K562 (cell line): Measurements from ENCODE around the gene WDR55. TPM values are rescaled to one million over a fixed set of nuclear protein-coding genes. Genes with fewer than 3 reads are reported as not detected.

Source experiments
- ATAC-seq: fragments of 200-7000 bp; cut with Tn5 transposase; 3 replicates; pipeline ENCODE4 v1.9.1; 2020; ENCODE audit warnings: moderate library complexity
- BruUV-seq: library from RNA; stranded (reverse); fragments of 400-500 nt; replicated peaks from 2 replicates; lab custom pipeline; 2021; lab: Mats Ljungman, UMichigan
- CTCF ChIA-PET: fragments of 300-600 bp; formaldehyde crosslinking; extraction: SDS; loops from one replicate; lab custom pipeline; 2021; ENCODE audit warnings: low intra/inter-chr PET ratio; lab: Yijun Ruan, JAX
- POLR2A ChIA-PET: fragments of 300-600, 350-650 bp; sonication (Branson Sonifier 250); formaldehyde crosslinking; extraction: SDS; loops from one replicate; lab custom pipeline; 2021; ENCODE audit warnings: antibody characterized with exemption, inconsistent platforms; lab: Yijun Ruan, JAX
- DNase-seq, 4 experiments: peaks; one replicate each; pipeline versions ENCODE4 v3.0.0 to v3.0.0-alpha.2; 2011 to 2018; ENCODE audit warnings: low spot score in 3 of 4, mixed read lengths in 3 of 4; ENCODE audit errors: extremely low read depth in 1 of 4
- FAIRE-seq: peaks from 2 replicates; lab custom pipeline; 2011; peaks lifted over from hg19 to GRCh38; lab: Jason Lieb, UNC
- H2AFZ ChIP-seq: 2 replicates; pipeline ENCODE4 v1.6.0; 2011; ENCODE audit warnings: low read depth, low read length, control low read depth, inconsistent platforms
- H3K27ac ChIP-seq: fragments of 200-600 bp; 3 replicates; pipeline ENCODE4 v1.8.0; 2011; ENCODE audit warnings: low read depth, mild to moderate bottlenecking, control low read depth, inconsistent platforms, low read length, moderate library complexity, mixed read lengths; ENCODE audit errors: extremely low read depth
- H3K27me3 ChIP-seq, 2 experiments: fragments of 300-600 bp in 1 of 2; 2 replicates in 1 of 2; 3 replicates in 1 of 2; pipeline versions ENCODE4 v1.6.0 to v1.8.0; 2011; ENCODE audit warnings: inconsistent platforms in 2 of 2, low read length in 2 of 2, mild to moderate bottlenecking in 1 of 2, mixed read lengths in 1 of 2, moderate library complexity in 1 of 2; ENCODE audit not compliant: control insufficient read depth in 2 of 2, insufficient read depth in 2 of 2
- H3K36me3 ChIP-seq: fragments of 300-600 bp; 3 replicates; pipeline ENCODE4 v1.8.0; 2011; ENCODE audit warnings: mild to moderate bottlenecking, low read length, inconsistent platforms; ENCODE audit not compliant: control insufficient read depth, insufficient read depth
- H3K4me1 ChIP-seq, 2 experiments: fragments of 200-600 bp in 1 of 2; replicated peaks in 1 of 2; 2 replicates in 1 of 2; 3 replicates in 1 of 2; pipeline versions ENCODE4 v1.5.1 to v1.8.0; 2011; ENCODE audit warnings: inconsistent platforms in 2 of 2, low read length in 2 of 2, mild to moderate bottlenecking in 1 of 2, mixed read lengths in 1 of 2, moderate library complexity in 1 of 2; ENCODE audit not compliant: control insufficient read depth in 2 of 2, insufficient read depth in 2 of 2
- H3K4me2 ChIP-seq: 2 replicates; pipeline ENCODE4 v1.6.1; 2011; ENCODE audit warnings: low read length, control low read depth, inconsistent platforms, mixed read lengths; ENCODE audit not compliant: insufficient read depth
- H3K4me3 ChIP-seq: fragments of 200-600 bp; sonication (generic), shearing (Covaris generic); 2 replicates; pipeline ENCODE4 v1.5.1; 2016; ENCODE audit warnings: control low read depth, inconsistent platforms
- H3K79me2 ChIP-seq: fragments of 200-600 bp; 3 replicates; pipeline ENCODE4 v1.8.0; 2011; ENCODE audit warnings: low read length, inconsistent platforms; ENCODE audit not compliant: control insufficient read depth, insufficient read depth
- H3K9ac ChIP-seq, 2 experiments: 2 replicates each; pipeline versions ENCODE4 v1.6.0 to v1.6.1; 2011; ENCODE audit warnings: low read depth in 2 of 2, low read length in 2 of 2, control low read depth in 1 of 2, inconsistent platforms in 1 of 2, mild to moderate bottlenecking in 1 of 2, mixed read lengths in 1 of 2; ENCODE audit not compliant: insufficient read depth in 1 of 2
- H3K9me1 ChIP-seq: one replicate; pipeline ENCODE4 v1.6.0; 2011; ENCODE audit warnings: inconsistent platforms, mild to moderate bottlenecking, low read length, moderate library complexity; ENCODE audit not compliant: control insufficient read depth, insufficient read depth
- H3K9me3 ChIP-seq: replicated peaks from 2 replicates; pipeline ENCODE4 v1.5.1; 2011; ENCODE audit warnings: low read depth, low read length, inconsistent platforms; ENCODE audit not compliant: control insufficient read depth, insufficient read depth
- H4K20me1 ChIP-seq: replicated peaks from 2 replicates; pipeline ENCODE4 v1.6.1; 2011; ENCODE audit warnings: low read length, inconsistent platforms, mixed read lengths; ENCODE audit not compliant: control insufficient read depth, insufficient read depth
- DPF2 ChIP-seq: fragments of 450-650 bp; IDR thresholded peaks from 2 replicates; pipeline ENCODE4 v1.6.1; 2016
- EP400 ChIP-seq: fragments of 450-650 bp; IDR thresholded peaks from 2 replicates; pipeline ENCODE4 v1.6.1; 2017; ENCODE audit warnings: antibody characterized with exemption, mild to moderate bottlenecking, moderate library complexity
- EWSR1 ChIP-seq: fragments of 450-650 bp; IDR thresholded peaks from 2 replicates; pipeline ENCODE4 v1.6.1; 2018; ENCODE audit warnings: borderline replicate concordance, mild to moderate bottlenecking, low read depth, moderate library complexity; ENCODE audit not compliant: partially characterized antibody
- LCOR ChIP-seq: sonication (generic); formaldehyde crosslinking; IDR thresholded peaks from 2 replicates; pipeline ENCODE4 v1.8.0; 2022; ENCODE audit warnings: mild to moderate bottlenecking, missing genetic modification reagents
- LEF1 ChIP-seq: fragments of 450-650 bp; IDR thresholded peaks from 2 replicates; pipeline ENCODE4 v1.6.1; 2016; ENCODE audit warnings: mild to moderate bottlenecking
- MXD1 ChIP-seq: fragments of 250-450 bp; sonication (Bioruptor Pico); IDR thresholded peaks from 2 replicates; pipeline ENCODE4 v1.8.0; 2021; ENCODE audit warnings: borderline replicate concordance, mild to moderate bottlenecking, moderate library complexity; ENCODE audit not compliant: poor library complexity, severe bottlenecking
- NFYB ChIP-seq: IDR thresholded peaks from 2 replicates; pipeline ENCODE4 v1.6.1; 2011; ENCODE audit warnings: mild to moderate bottlenecking, moderate library complexity; ENCODE audit not compliant: insufficient read length; ENCODE audit errors: extremely low read depth
- TAF7 ChIP-seq: fragments of 450-650 bp; IDR thresholded peaks from 2 replicates; pipeline ENCODE4 v1.6.1; 2016; ENCODE audit warnings: missing genetic modification characterization, missing compliant biosample characterization
- YY1 ChIP-seq, 3 experiments: IDR thresholded peaks; 2 replicates each; pipeline ENCODE4 v1.6.1; 2011; ENCODE audit warnings: low read length in 2 of 3, mild to moderate bottlenecking in 2 of 3, moderate library complexity in 2 of 3, borderline replicate concordance in 1 of 3, control low read depth in 1 of 3, low read depth in 1 of 3; ENCODE audit not compliant: insufficient read depth in 3 of 3, insufficient replicate concordance in 2 of 3, control insufficient read depth in 1 of 3, insufficient read length in 1 of 3; ENCODE audit errors: extremely low read depth in 1 of 3
- WGBS: fragments of 100-300 bp; shearing (Covaris generic); methylation state at CpG from one replicate; pipeline ENCODE4 v1.1.6; 2016; ENCODE audit warnings: low coverage, mixed read lengths; ENCODE audit not compliant: insufficient coverage; ENCODE audit errors: missing lambda C conversion rate; 5-methylcytosine and 5-hydroxymethylcytosine counted together
- in situ Hi-C: fragments of 300-500 bp; cut with MboI; formaldehyde crosslinking; loops from 4 replicates; pipeline ENCODE4 v1.15.0; 2018; ENCODE audit warnings: inconsistent platforms, mixed read lengths
- intact Hi-C: fragments of 100-400 bp; cut with micrococcal nuclease; formaldehyde crosslinking; loops from 2 replicates; pipeline ENCODE4 v1.14.2; 2022
- polyA plus RNA-seq, 8 experiments: library from polyadenylated mRNA; depleted of rRNA in 4 of 8; stranded (reverse) in 5 of 8; unstranded in 3 of 8; fragments of >200 nt; fragmentation: Nextera tagmentation in 2 of 8; fragmentation: Illumina TruSeq in 1 of 8; extraction: Ambion mirVana in 2 of 8; extraction: Trizol in 1 of 8; gene quantifications; 2 replicates each; pipeline versions ENCODE4 v1.2.1 to v1.2.3, GENCODE V29; 2011 to 2014; ENCODE audit warnings: inconsistent platforms in 1 of 8, missing spikeins in 1 of 8
- total RNA-seq, 7 experiments: library from RNA; depleted of rRNA in 6 of 7; stranded (reverse); fragments of >200 nt in 6 of 7; fragmentation: Illumina TruSeq in 2 of 7; extraction: Trizol in 2 of 7; gene quantifications; 2 replicates each; pipeline versions ENCODE4 v1.2.1 to v1.2.3, GENCODE V29; 2011 to 2021; ENCODE audit warnings: low replicate concordance in 1 of 7
- TF ChIP-seq, protein P1 (sequence below): fragments of 250-450 bp; sonication (Bioruptor Pico); IDR thresholded peaks from 2 replicates; pipeline ENCODE4 v1.5.0; 2021
- TF ChIP-seq, protein P2 (sequence below): fragments of 450-650 bp; IDR thresholded peaks from 2 replicates; pipeline ENCODE4 v1.6.1; 2016; ENCODE audit warnings: low read depth

Gene WDR55
- total and polyA plus RNA-seq, 9 of the 15 experiments (the other 6 are each of a cell fraction or from before 2014, with no cell fraction given) = 5.2 to 45.0 (median 29.3) TPM

- 80% methylated on average over 13 of the region's 16 CpGs for WGBS
- DNase-seq = no peak
- TF ChIP-seq TAF7 (tag) = no peak
- no peak for TF ChIP-seq NFYB
- TF ChIP-seq, protein P1, sequence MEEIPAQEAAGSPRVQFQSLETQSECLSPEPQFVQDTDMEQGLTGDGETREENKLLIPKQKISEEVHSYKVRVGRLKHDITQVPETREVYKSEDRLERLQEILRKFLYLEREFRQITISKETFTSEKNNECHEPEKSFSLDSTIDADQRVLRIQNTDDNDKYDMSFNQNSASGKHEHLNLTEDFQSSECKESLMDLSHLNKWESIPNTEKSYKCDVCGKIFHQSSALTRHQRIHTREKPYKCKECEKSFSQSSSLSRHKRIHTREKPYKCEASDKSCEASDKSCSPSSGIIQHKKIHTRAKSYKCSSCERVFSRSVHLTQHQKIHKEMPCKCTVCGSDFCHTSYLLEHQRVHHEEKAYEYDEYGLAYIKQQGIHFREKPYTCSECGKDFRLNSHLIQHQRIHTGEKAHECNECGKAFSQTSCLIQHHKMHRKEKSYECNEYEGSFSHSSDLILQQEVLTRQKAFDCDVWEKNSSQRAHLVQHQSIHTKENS (CRISPR knock-in tag) = no peak
- no peak for TF ChIP-seq YY1 (IDR thresholded peaks at IDR 0.05; ENCODE audit: borderline replicate concordance in 1 of 3, control insufficient read depth in 1 of 3, extremely low read depth in 1 of 3, insufficient read depth in 3 of 3, insufficient read length in 1 of 3, insufficient replicate concordance in 2 of 3, low read depth in 1 of 3, low read length in 2 of 3)
- no peak for TF ChIP-seq MXD1 (CRISPR knock-in tag)
- no peak for TF ChIP-seq EWSR1
- TF ChIP-seq LEF1 = no peak
- TF ChIP-seq EP400 = no peak
- TF ChIP-seq, protein P2, sequence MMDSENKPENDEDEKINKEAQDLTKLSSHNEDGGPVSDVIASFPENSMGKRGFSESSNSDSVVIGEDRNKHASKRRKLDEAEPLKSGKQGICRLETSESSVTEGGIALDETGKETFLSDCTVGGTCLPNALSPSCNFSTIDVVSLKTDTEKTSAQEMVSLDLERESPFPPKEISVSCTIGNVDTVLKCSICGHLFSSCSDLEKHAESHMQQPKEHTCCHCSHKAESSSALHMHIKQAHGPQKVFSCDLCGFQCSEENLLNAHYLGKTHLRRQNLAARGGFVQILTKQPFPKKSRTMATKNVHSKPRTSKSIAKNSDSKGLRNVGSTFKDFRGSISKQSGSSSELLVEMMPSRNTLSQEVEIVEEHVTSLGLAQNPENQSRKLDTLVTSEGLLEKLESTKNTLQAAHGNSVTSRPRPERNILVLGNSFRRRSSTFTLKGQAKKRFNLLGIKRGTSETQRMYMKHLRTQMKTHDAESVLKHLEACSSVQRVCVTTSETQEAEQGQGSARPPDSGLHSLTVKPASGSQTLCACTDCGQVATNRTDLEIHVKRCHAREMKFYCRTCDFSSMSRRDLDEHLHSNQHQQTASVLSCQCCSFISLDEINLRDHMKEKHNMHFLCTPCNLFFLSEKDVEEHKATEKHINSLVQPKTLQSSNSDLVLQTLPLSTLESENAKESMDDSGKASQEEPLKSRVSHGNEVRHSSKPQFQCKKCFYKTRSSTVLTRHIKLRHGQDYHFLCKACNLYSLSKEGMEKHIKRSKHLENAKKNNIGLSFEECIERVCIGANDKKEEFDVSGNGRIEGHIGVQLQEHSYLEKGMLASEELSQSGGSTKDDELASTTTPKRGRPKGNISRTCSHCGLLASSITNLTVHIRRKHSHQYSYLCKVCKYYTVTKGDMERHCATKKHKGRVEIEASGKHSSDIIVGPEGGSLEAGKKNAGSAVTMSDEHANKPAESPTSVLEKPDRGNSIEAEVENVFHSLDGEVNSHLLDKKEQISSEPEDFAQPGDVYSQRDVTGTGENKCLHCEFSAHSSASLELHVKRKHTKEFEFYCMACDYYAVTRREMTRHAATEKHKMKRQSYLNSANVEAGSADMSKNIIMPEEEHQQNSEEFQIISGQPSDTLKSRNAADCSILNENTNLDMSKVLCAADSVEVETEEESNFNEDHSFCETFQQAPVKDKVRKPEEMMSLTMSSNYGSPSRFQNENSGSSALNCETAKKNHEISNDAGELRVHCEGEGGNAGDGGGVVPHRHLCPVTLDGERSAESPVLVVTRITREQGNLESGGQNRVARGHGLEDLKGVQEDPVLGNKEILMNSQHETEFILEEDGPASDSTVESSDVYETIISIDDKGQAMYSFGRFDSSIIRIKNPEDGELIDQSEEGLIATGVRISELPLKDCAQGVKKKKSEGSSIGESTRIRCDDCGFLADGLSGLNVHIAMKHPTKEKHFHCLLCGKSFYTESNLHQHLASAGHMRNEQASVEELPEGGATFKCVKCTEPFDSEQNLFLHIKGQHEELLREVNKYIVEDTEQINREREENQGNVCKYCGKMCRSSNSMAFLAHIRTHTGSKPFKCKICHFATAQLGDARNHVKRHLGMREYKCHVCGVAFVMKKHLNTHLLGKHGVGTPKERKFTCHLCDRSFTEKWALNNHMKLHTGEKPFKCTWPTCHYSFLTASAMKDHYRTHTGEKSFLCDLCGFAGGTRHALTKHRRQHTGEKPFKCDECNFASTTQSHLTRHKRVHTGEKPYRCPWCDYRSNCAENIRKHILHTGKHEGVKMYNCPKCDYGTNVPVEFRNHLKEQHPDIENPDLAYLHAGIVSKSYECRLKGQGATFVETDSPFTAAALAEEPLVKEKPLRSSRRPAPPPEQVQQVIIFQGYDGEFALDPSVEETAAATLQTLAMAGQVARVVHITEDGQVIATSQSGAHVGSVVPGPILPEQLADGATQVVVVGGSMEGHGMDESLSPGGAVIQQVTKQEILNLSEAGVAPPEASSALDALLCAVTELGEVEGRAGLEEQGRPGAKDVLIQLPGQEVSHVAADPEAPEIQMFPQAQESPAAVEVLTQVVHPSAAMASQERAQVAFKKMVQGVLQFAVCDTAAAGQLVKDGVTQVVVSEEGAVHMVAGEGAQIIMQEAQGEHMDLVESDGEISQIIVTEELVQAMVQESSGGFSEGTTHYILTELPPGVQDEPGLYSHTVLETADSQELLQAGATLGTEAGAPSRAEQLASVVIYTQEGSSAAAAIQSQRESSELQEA = no peak
- no peak for TF ChIP-seq LCOR (CRISPR knock-in tag)
- no peak for TF ChIP-seq DPF2
These were observed 31.7 kb upstream of the WDR55 start, which contains the start of gene CD14 for GRCh38 chr5:140633021-140633471. Gene CD14 (minus strand): TSS chr5:140633175. CDS start chr5:140633071, 104 bp downstream.

More at GRCh38 chr5:140633021-140633471, 31.7 kb upstream of the WDR55 start, which contains the start of gene CD14:
- Histone ChIP-seq H3K27me3 (no peaks in the 10 kb centered on the region), H3K9me1 (no peaks in the 10 kb centered on the region), H3K79me2 (no peaks in the 10 kb centered on the region), H3K4me3 (no peak within 1 kb of the TSS), H3K4me1 (peaks cover 2 to 14% of the 10 kb centered on the region in 2 experiments; a peak in 3 of 5 replicates), H3K27ac (no peak within 1 kb of the TSS), H3K4me2 (no peak within 1 kb of the TSS), H4K20me1 (no peaks in the 10 kb centered on the region), H3K9ac (no peak within 1 kb of the TSS; a peak in 1 of 4 replicates), H3K36me3 (no peaks in the 10 kb centered on the region), H3K9me3 (no peaks in the 10 kb centered on the region), H2AFZ (no peak within 1 kb of the TSS)
- ATAC-seq (no peak), FAIRE-seq (no peak)
- BruUV-seq = no TSS peak
- intact Hi-C loops (no loop called here), in situ Hi-C loops (no loop called here)
- CTCF ChIA-PET = no interaction called here
- POLR2A ChIA-PET = no interaction called here
